HepG2 (cell line): ENCODE measurements around the gene KHK. TPM values are rescaled to one million over a fixed set of nuclear protein-coding genes. Genes with fewer than 3 reads are reported as not detected.

Experiments used
- ATF5 ChIP-seq: sonication (generic); formaldehyde crosslinking; IDR thresholded peaks from 2 replicates; pipeline ENCODE4 v1.4.0; 2020; ENCODE audit warnings: mild to moderate bottlenecking, low read depth, missing genetic modification reagents
- BRD4 ChIP-seq: sonication (generic); formaldehyde crosslinking; IDR thresholded peaks from 2 replicates; pipeline ENCODE4 v1.4.0; 2020; ENCODE audit warnings: missing genetic modification reagents
- ELF3 ChIP-seq: IDR thresholded peaks from 2 replicates; pipeline ENCODE4 v1.6.1; 2016; ENCODE audit warnings: missing genetic modification reagents, missing compliant biosample characterization
- FOSL1 ChIP-seq: sonication (generic); formaldehyde crosslinking; IDR thresholded peaks from 2 replicates; pipeline ENCODE4 v1.9.0; 2021; ENCODE audit warnings: missing genetic modification reagents, borderline replicate concordance
- GMEB1 ChIP-seq: sonication (generic); formaldehyde crosslinking; IDR thresholded peaks from 2 replicates; pipeline ENCODE4 v1.5.1; 2020; ENCODE audit warnings: missing genetic modification reagents, mild to moderate bottlenecking, borderline replicate concordance
- IRX3 ChIP-seq: sonication (generic); formaldehyde crosslinking; IDR thresholded peaks from 2 replicates; pipeline ENCODE4 v1.8.1; 2023; ENCODE audit warnings: mild to moderate bottlenecking, low read depth, missing genetic modification reagents, borderline replicate concordance
- JUND ChIP-seq: sonication (generic); formaldehyde crosslinking; IDR thresholded peaks from 2 replicates; pipeline ENCODE4 v1.8.0; 2022; ENCODE audit warnings: mild to moderate bottlenecking, missing genetic modification reagents
- MYPOP ChIP-seq: sonication (generic); formaldehyde crosslinking; IDR thresholded peaks from 2 replicates; pipeline ENCODE4 v1.8.1; 2023; ENCODE audit warnings: mild to moderate bottlenecking, moderate library complexity, missing genetic modification reagents
- NCOA2 ChIP-seq: sonication (generic); formaldehyde crosslinking; IDR thresholded peaks from 2 replicates; pipeline ENCODE4 v1.8.0; 2022; ENCODE audit warnings: inconsistent platforms
- PAWR ChIP-seq: sonication (generic); formaldehyde crosslinking; IDR thresholded peaks from 2 replicates; pipeline ENCODE4 v1.4.0; 2020; ENCODE audit warnings: missing genetic modification reagents, mild to moderate bottlenecking, borderline replicate concordance
- SIX1 ChIP-seq: sonication (generic); formaldehyde crosslinking; IDR thresholded peaks from 2 replicates; pipeline ENCODE4 v1.4.0; 2020; ENCODE audit warnings: missing genetic modification reagents, borderline replicate concordance
- TARDBP ChIP-seq: sonication (generic); formaldehyde crosslinking; IDR thresholded peaks from 2 replicates; pipeline ENCODE4 v1.8.0; 2022; ENCODE audit warnings: mild to moderate bottlenecking, missing genetic modification reagents
- TBL1XR1 ChIP-seq: fragments of 150-350 bp; IDR thresholded peaks from 2 replicates; pipeline ENCODE4 v1.6.1; 2014; ENCODE audit warnings: borderline replicate concordance, low read length; ENCODE audit not compliant: partially characterized antibody
- ZBTB3 ChIP-seq: sonication (generic); formaldehyde crosslinking; IDR thresholded peaks from 2 replicates; pipeline ENCODE4 v1.4.0; 2020; ENCODE audit warnings: low read depth, mild to moderate bottlenecking, moderate library complexity, missing genetic modification reagents, borderline replicate concordance
- ZBTB7B ChIP-seq: sonication (generic); formaldehyde crosslinking; IDR thresholded peaks from 2 replicates; pipeline ENCODE4 v1.4.0; 2020; ENCODE audit warnings: missing genetic modification reagents
- ZNF12 ChIP-seq: sonication (generic); formaldehyde crosslinking; IDR thresholded peaks from 2 replicates; pipeline ENCODE4 v1.5.0; 2020; ENCODE audit warnings: missing genetic modification reagents
- ZNF24 ChIP-seq: fragments of 450-650 bp; IDR thresholded peaks from 2 replicates; pipeline ENCODE4 v1.6.1; 2017; ENCODE audit warnings: antibody characterized with exemption, mild to moderate bottlenecking
- ZNF350 ChIP-seq: sonication (generic); formaldehyde crosslinking; IDR thresholded peaks from 2 replicates; pipeline ENCODE4 v1.4.0; 2020; ENCODE audit warnings: mild to moderate bottlenecking, low read depth, missing genetic modification reagents, borderline replicate concordance
- ZNF510 ChIP-seq: sonication (generic); formaldehyde crosslinking; IDR thresholded peaks from 2 replicates; pipeline ENCODE4 v1.4.0; 2020; ENCODE audit warnings: low read depth, mild to moderate bottlenecking, missing genetic modification reagents
- ZNF563 ChIP-seq: sonication (generic); formaldehyde crosslinking; IDR thresholded peaks from 2 replicates; pipeline ENCODE4 v1.8.0; 2022; ENCODE audit warnings: mild to moderate bottlenecking, moderate library complexity, missing genetic modification reagents
- polyA plus RNA-seq, 8 experiments: library from polyadenylated mRNA; depleted of rRNA in 3 of 8; stranded (reverse) in 7 of 8; unstranded in 1 of 8; fragments of >200 nt; fragmentation: Illumina TruSeq in 4 of 8; extraction: Trizol in 4 of 8; gene quantifications; 2 replicates each; pipeline versions ENCODE4 v1.2.1 to v1.2.3, GENCODE V29; 2011 to 2016; ENCODE audit warnings: low read depth in 4 of 8, missing spikeins in 1 of 8, mixed read lengths in 1 of 8; ENCODE audit not compliant: insufficient read depth in 1 of 8
- total RNA-seq, 5 experiments: library from RNA; depleted of rRNA; stranded (reverse); fragments of >200 nt; fragmentation: Illumina TruSeq; extraction: Trizol; gene quantifications; 2 replicates each; pipeline ENCODE4 v1.2.3, GENCODE V29; 2016; ENCODE audit warnings: low read depth in 1 of 5
- TF ChIP-seq, protein P1 (sequence below): sonication (generic); formaldehyde crosslinking; IDR thresholded peaks from 2 replicates; pipeline ENCODE4 v1.4.0; 2020; ENCODE audit warnings: mild to moderate bottlenecking, missing genetic modification reagents

The KHK gene
- total and polyA plus RNA-seq, 2 of the 13 experiments (the other 11 are each of a cell fraction or from before 2014, with no cell fraction given), result 40.9 to 99.2 TPM

- peak; percentile 64; the same call in 1 of the 2 replicates for TF ChIP-seq IRX3 (CRISPR knock-in tag)
- TF ChIP-seq JUND, result no peak
- TF ChIP-seq PAWR (CRISPR knock-in tag), result 0 out of 2 replicates have a peak, but pooled peaks have one; percentile 65
- TF ChIP-seq ELF3 (CRISPR knock-in tag), result peak; percentile 8; the same call in 1 of the 2 replicates
- TF ChIP-seq TARDBP (CRISPR knock-in tag), result peak; percentile 70; the same call in 1 of the 2 replicates
- TF ChIP-seq, protein P1, sequence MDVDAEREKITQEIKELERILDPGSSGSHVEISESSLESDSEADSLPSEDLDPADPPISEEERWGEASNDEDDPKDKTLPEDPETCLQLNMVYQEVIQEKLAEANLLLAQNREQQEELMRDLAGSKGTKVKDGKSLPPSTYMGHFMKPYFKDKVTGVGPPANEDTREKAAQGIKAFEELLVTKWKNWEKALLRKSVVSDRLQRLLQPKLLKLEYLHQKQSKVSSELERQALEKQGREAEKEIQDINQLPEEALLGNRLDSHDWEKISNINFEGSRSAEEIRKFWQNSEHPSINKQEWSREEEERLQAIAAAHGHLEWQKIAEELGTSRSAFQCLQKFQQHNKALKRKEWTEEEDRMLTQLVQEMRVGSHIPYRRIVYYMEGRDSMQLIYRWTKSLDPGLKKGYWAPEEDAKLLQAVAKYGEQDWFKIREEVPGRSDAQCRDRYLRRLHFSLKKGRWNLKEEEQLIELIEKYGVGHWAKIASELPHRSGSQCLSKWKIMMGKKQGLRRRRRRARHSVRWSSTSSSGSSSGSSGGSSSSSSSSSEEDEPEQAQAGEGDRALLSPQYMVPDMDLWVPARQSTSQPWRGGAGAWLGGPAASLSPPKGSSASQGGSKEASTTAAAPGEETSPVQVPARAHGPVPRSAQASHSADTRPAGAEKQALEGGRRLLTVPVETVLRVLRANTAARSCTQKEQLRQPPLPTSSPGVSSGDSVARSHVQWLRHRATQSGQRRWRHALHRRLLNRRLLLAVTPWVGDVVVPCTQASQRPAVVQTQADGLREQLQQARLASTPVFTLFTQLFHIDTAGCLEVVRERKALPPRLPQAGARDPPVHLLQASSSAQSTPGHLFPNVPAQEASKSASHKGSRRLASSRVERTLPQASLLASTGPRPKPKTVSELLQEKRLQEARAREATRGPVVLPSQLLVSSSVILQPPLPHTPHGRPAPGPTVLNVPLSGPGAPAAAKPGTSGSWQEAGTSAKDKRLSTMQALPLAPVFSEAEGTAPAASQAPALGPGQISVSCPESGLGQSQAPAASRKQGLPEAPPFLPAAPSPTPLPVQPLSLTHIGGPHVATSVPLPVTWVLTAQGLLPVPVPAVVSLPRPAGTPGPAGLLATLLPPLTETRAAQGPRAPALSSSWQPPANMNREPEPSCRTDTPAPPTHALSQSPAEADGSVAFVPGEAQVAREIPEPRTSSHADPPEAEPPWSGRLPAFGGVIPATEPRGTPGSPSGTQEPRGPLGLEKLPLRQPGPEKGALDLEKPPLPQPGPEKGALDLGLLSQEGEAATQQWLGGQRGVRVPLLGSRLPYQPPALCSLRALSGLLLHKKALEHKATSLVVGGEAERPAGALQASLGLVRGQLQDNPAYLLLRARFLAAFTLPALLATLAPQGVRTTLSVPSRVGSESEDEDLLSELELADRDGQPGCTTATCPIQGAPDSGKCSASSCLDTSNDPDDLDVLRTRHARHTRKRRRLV (CRISPR knock-in tag), result 0 out of 2 replicates have a peak, but pooled peaks have one; percentile 12
- TF ChIP-seq ZNF24, result no peak
- no peak for TF ChIP-seq ZBTB7B (CRISPR knock-in tag)
- 0 out of 2 replicates have a peak, but pooled peaks have one; percentile 27 for TF ChIP-seq ZNF12 (CRISPR knock-in tag)
- TF ChIP-seq ZNF510 (CRISPR knock-in tag), result peak; percentile 79; the same call in 1 of the 2 replicates
- TF ChIP-seq ATF5 (CRISPR knock-in tag), result peak; percentile 36; the same call in 1 of the 2 replicates
- TF ChIP-seq TBL1XR1, result no peak
- TF ChIP-seq ZBTB3 (CRISPR knock-in tag), result no peak
- TF ChIP-seq BRD4 (CRISPR knock-in tag), result no peak
- TF ChIP-seq MYPOP (CRISPR knock-in tag), result 0 out of 2 replicates have a peak, but pooled peaks have one; percentile 82
- TF ChIP-seq SIX1 (CRISPR knock-in tag), result 0 out of 2 replicates have a peak, but pooled peaks have one; percentile 18
- no peak for TF ChIP-seq FOSL1
- 0 out of 2 replicates have a peak, but pooled peaks have one; percentile 7 for TF ChIP-seq NCOA2 (CRISPR knock-in tag)
- no peak for TF ChIP-seq ZNF350 (CRISPR knock-in tag)
- 0 out of 2 replicates have a peak, but pooled peaks have one; percentile 14 for TF ChIP-seq ZNF563
- 0 out of 2 replicates have a peak, but pooled peaks have one; percentile 1 for TF ChIP-seq GMEB1 (CRISPR knock-in tag)
These were observed 48.4 kb downstream of the KHK start (continued) for GRCh38 chr2:27134781-27135477.
